HUES64 (cell line): ENCODE data around the gene CTNNA3.

ENCODE experiments used
- H3K27ac ChIP-seq: 2 replicates; pipeline ENCODE4 v1.7.0; 2013; ENCODE audit warnings: low read depth, low read length, inconsistent platforms
- H3K27me3 ChIP-seq: 2 replicates; pipeline ENCODE4 v1.6.1; 2013; ENCODE audit warnings: mild to moderate bottlenecking, low read length; ENCODE audit not compliant: insufficient read depth
- H3K36me3 ChIP-seq: 2 replicates; pipeline ENCODE4 v1.6.1; 2013; ENCODE audit warnings: mild to moderate bottlenecking, low read length; ENCODE audit not compliant: insufficient read depth
- H3K4me1 ChIP-seq: 2 replicates; pipeline ENCODE4 v1.6.1; 2013; ENCODE audit warnings: mild to moderate bottlenecking, low read length, moderate library complexity; ENCODE audit not compliant: insufficient read depth
- H3K4me3 ChIP-seq: 2 replicates; pipeline ENCODE4 v1.5.1; 2013; ENCODE audit warnings: mild to moderate bottlenecking, low read length, moderate library complexity
- H3K9ac ChIP-seq: 2 replicates; pipeline ENCODE4 v1.6.1; 2013; ENCODE audit warnings: mild to moderate bottlenecking, low read depth, low read length
- H3K9me3 ChIP-seq: 2 replicates; pipeline ENCODE4 v1.6.1; 2013; ENCODE audit warnings: low read depth, low read length; ENCODE audit not compliant: insufficient read depth
- WGBS: fragments of 150-250, 120-280 bp; methylation state at CpG from one replicate; pipeline ENCODE4 v1.1.7; 2013; ENCODE audit warnings: missing lambda C conversion rate; 5-methylcytosine and 5-hydroxymethylcytosine counted together

Gene CTNNA3

GRCh38 chr10:67622511-67622910, 73.5 kb downstream of the CTNNA3 start:
- WGBS: 100% methylated on average over 1 of the region's 1 CpG
- H3K4me3 ChIP-seq: no peak overlapping the region
- no peaks in the 10 kb centered on the region for H3K9me3 ChIP-seq
- H3K9ac ChIP-seq: no peak overlapping the region
- no peak overlapping the region for H3K27ac ChIP-seq
- no peaks in the 10 kb centered on the region for H3K27me3 ChIP-seq
- H3K4me1 ChIP-seq: no peaks in the 10 kb centered on the region
- no peaks in the 10 kb centered on the region for H3K36me3 ChIP-seq

- H3K4me3 ChIP-seq: no peak overlapping the region
- 70% methylated on average over 3 of the region's 3 CpGs for WGBS
- H3K27ac ChIP-seq: no peak overlapping the region
Measured at GRCh38 chr10:67621834-67622233, 74.2 kb downstream of the CTNNA3 start.

DNA sequence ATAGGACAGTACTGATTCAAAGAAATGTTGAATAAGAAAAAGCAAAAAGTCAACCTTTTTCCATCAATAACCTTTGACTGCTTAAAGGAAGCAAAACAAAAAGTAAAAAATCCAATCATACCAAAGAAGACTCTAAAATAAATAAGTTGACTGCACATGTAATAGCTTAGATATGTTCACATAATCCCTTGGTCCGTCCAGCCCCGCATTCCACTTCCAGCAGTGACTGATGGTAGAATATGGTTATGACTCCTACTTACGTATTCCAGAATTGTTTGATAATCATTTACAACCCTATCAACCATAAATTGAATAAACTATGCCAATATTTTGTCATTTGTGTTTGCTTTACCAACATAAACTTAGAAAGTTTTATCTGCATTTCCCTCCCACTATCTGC, 77.9 kb downstream of the CTNNA3 start:
- no peaks in the 10 kb centered on the region for H3K4me1 ChIP-seq
- H3K36me3 ChIP-seq: no peaks in the 10 kb centered on the region
- WGBS: 100% methylated on average over 2 of the region's 3 CpGs
- H3K9me3 ChIP-seq: peaks cover 5% of the 10 kb centered on the region; the same call in 1 of the 2 replicates
- H3K4me3 ChIP-seq: no peak overlapping the region
- no peaks in the 10 kb centered on the region for H3K27me3 ChIP-seq
- no peak overlapping the region for H3K27ac ChIP-seq
- no peak overlapping the region for H3K9ac ChIP-seq

More at GRCh38 chr10:67621834-67622233, 74.2 kb downstream of the CTNNA3 start:
- Histone ChIP-seq H3K4me1 (no peaks in the 10 kb centered on the region), H3K9ac (no peak overlapping the region), H3K9me3 (no peaks in the 10 kb centered on the region), H3K36me3 (no peaks in the 10 kb centered on the region), H3K27me3 (no peaks in the 10 kb centered on the region)

GRCh38 chr10:67612577-67613537, 83.1 kb downstream of the CTNNA3 start:
- Histone ChIP-seq H3K9me3 (peaks cover 5% of the 10 kb centered on the region; the same call in 1 of the 2 replicates), H3K4me1 (peaks cover 20% of the 10 kb centered on the region), H3K27ac (no peak overlapping the region), H3K4me3 (no peak overlapping the region), H3K36me3 (no peaks in the 10 kb centered on the region), H3K27me3 (no peaks in the 10 kb centered on the region), H3K9ac (no peak overlapping the region)
- 92% methylated on average over 10 of the region's 10 CpGs for WGBS

- Histone ChIP-seq H3K27me3 (no peaks in the 10 kb centered on the region), H3K4me3 (no peak overlapping the region), H3K4me1 (peaks cover 20% of the 10 kb centered on the region), H3K36me3 (no peaks in the 10 kb centered on the region), H3K27ac (no peak overlapping the region), H3K9ac (no peak overlapping the region), H3K9me3 (peaks cover 5% of the 10 kb centered on the region; the same call in 1 of the 2 replicates)
Measured at GRCh38 chr10:67612176-67612575, 83.8 kb downstream of the CTNNA3 start.

GRCh38 chr10:67609996-67610793, 85.8 kb downstream of the CTNNA3 start:
- Histone ChIP-seq H3K36me3 (no peaks in the 10 kb centered on the region), H3K9me3 (peaks cover 5% of the 10 kb centered on the region; the same call in 1 of the 2 replicates), H3K4me1 (peaks cover 29% of the 10 kb centered on the region), H3K27me3 (no peaks in the 10 kb centered on the region), H3K9ac (peak overlapping the region; percentile 35; the same call in 1 of the 2 replicates), H3K27ac (peak overlapping the region; percentile 80), H3K4me3 (no peak overlapping the region)
- 91% methylated on average over 5 of the region's 6 CpGs for WGBS

DNA sequence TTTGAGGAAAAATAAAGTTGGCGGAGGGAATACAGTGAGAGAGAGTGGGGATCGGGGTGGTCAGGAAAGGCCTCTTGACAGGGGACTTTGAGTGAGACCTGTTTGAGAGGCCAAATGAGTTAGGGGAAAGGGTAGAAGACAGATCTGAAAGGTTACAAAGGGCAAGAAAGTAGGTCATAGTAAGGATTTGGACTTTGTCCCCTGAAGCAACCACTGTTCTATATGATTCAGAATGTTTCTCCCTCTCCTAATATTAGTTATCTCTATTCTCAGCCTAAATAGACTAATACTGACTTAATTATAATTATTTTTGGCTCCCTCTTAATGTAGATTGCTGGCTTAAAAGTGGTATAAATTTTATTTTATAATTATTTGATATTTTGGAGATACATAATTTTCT, 88.0 kb downstream of the CTNNA3 start:
- Histone ChIP-seq H3K27me3 (no peaks in the 10 kb centered on the region), H3K4me1 (peaks cover 29% of the 10 kb centered on the region), H3K36me3 (no peaks in the 10 kb centered on the region), H3K9ac (no peak overlapping the region), H3K27ac (no peak overlapping the region), H3K4me3 (no peak overlapping the region), H3K9me3 (no peaks in the 10 kb centered on the region)
- 93% methylated on average over 2 of the region's 2 CpGs for WGBS

DNA sequence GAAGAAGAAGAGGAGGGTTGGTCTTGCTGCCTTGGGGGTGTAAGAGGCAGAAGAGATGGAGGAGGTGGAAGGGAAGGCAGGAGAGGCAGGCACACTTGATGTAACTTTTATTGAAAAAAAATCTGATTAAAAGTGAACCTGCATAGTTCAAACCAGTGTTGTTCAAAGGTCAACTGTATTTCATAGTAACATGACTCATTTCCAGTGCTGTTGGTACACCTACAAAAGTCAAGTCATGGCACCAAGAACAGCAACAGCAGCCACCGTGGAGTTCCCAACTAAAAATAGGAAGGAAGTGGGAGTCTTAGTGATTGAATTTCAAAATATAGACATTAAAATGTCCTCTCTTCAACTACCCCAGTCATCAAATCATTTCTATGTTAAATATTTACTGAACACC, 88.5 kb downstream of the CTNNA3 start:
- Histone ChIP-seq H3K36me3 (no peaks in the 10 kb centered on the region), H3K4me3 (no peak overlapping the region), H3K4me1 (peaks cover 29% of the 10 kb centered on the region), H3K9ac (no peak overlapping the region), H3K27me3 (no peaks in the 10 kb centered on the region), H3K27ac (no peak overlapping the region), H3K9me3 (no peaks in the 10 kb centered on the region)
- 80% methylated on average over 1 of the region's 1 CpG for WGBS

GRCh38 chr10:67606572-67606971, 89.4 kb downstream of the CTNNA3 start:
- H3K36me3 ChIP-seq: no peaks in the 10 kb centered on the region
- peaks cover 29% of the 10 kb centered on the region for H3K4me1 ChIP-seq
- WGBS: 64% methylated on average over 3 of the region's 3 CpGs
- no peaks in the 10 kb centered on the region for H3K27me3 ChIP-seq
- H3K4me3 ChIP-seq: no peak overlapping the region
- no peaks in the 10 kb centered on the region for H3K9me3 ChIP-seq
- H3K9ac ChIP-seq: no peak overlapping the region
- no peak overlapping the region for H3K27ac ChIP-seq

DNA sequence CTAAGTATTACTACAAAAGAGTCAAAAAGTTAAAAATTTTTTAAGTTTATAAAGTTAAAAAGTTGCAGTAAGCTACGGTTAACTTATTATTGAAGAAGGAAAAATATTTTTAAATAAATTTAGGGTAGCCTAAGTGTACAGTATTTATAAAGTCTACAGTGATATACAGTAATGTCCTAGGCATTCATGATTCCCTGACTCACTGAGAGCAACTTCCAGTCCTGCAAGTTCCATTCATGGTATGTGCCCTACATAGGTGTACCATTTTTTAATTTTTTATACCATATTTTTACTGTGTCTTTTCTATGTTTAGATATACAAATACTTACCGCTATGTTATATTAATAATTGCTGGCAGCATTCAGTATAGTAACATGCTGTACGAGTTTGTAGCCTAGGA, 92.3 kb downstream of the CTNNA3 start:
- Histone ChIP-seq H3K27me3 (no peaks in the 10 kb centered on the region), H3K9ac (no peak overlapping the region), H3K27ac (no peak overlapping the region), H3K4me1 (peaks cover 10% of the 10 kb centered on the region), H3K9me3 (no peaks in the 10 kb centered on the region), H3K36me3 (no peaks in the 10 kb centered on the region), H3K4me3 (no peak overlapping the region)
- 88% methylated on average over 2 of the region's 3 CpGs for WGBS

- Histone ChIP-seq H3K4me3 (no peak overlapping the region), H3K9me3 (no peaks in the 10 kb centered on the region), H3K27me3 (no peaks in the 10 kb centered on the region), H3K9ac (no peak overlapping the region), H3K27ac (no peak overlapping the region), H3K36me3 (no peaks in the 10 kb centered on the region), H3K4me1 (peaks cover 10% of the 10 kb centered on the region)
- WGBS: 95% methylated on average over 8 of the region's 8 CpGs
Measured at GRCh38 chr10:67603086-67603485, 92.9 kb downstream of the CTNNA3 start.
